Thyroid gland (tissue), 4 donors: Measurements from ENCODE around the gene VSTM2B.

Experiments
- CTCF ChIP-seq, 6 experiments: fragments of 200-600 bp in 3 of 6; fragments of 450-650 bp in 3 of 6; sonication (generic) in 3 of 6; IDR thresholded peaks; one replicate each; pipeline ENCODE4 v1.5.1; 2016 to 2019; ENCODE audit warnings: antibody characterized with exemption in 6 of 6, mild to moderate bottlenecking in 2 of 6, inconsistent platforms in 1 of 6, moderate library complexity in 1 of 6
- POLR2A ChIP-seq, 2 donors: fragments of 450-650 bp; IDR thresholded peaks; one replicate each; pipeline ENCODE4 v1.6.1; 2017; ENCODE audit warnings: antibody characterized with exemption in 2 of 2, mild to moderate bottlenecking in 2 of 2, moderate library complexity in 1 of 2

GRCh38 chr19:29551774-29552173, 26.0 kb downstream of the VSTM2B start:
- no peak for TF ChIP-seq POLR2A (IDR thresholded peaks at IDR 0.05)
- TF ChIP-seq CTCF (IDR thresholded peaks at IDR 0.05) = no peak
